SU-DHL-6 (cell line): ENCODE measurements around the gene LDAF1.

ENCODE experiments used
- H2AFZ ChIP-seq: fragments of 200-600 bp; sonication (generic); 2 replicates; pipeline ENCODE4 v1.6.1; 2014; ENCODE audit warnings: low read depth, mild to moderate bottlenecking, moderate library complexity, mixed read lengths, antibody characterized with exemption, low read length; ENCODE audit not compliant: severe bottlenecking
- H3F3A ChIP-seq: fragments of 200-600 bp; shearing (Covaris generic); 2 replicates; pipeline ENCODE4 v1.6.0; 2016; ENCODE audit warnings: antibody characterized with exemption, mild to moderate bottlenecking; ENCODE audit not compliant: insufficient read depth
- H3K27ac ChIP-seq: fragments of 200-600 bp; sonication (generic); 2 replicates; pipeline ENCODE4 v1.5.1; 2016; ENCODE audit warnings: low read depth, mild to moderate bottlenecking, low read length, moderate library complexity, mixed read lengths
- H3K27me3 ChIP-seq: fragments of 200-600 bp; sonication (generic), shearing (Covaris generic); 2 replicates; pipeline ENCODE4 v1.6.0; 2014; ENCODE audit warnings: mild to moderate bottlenecking, low read length
- H3K36me3 ChIP-seq: fragments of 200-600 bp; sonication (generic); 2 replicates; pipeline ENCODE4 v1.6.1; 2014; ENCODE audit warnings: mild to moderate bottlenecking, low read length, mixed read lengths
- H3K4me2 ChIP-seq: fragments of 300-600, 200-600 bp; shearing (Covaris generic), sonication (generic); 2 replicates; pipeline ENCODE4 v1.6.0; 2014; ENCODE audit warnings: low read length, low read depth, mild to moderate bottlenecking; ENCODE audit not compliant: poor library complexity, severe bottlenecking
- H3K4me3 ChIP-seq: fragments of 200-600 bp; sonication (generic); 2 replicates; pipeline ENCODE4 v1.5.1; 2014; ENCODE audit warnings: antibody characterized with exemption, low read length, mild to moderate bottlenecking, mixed read lengths; ENCODE audit not compliant: insufficient read depth, poor library complexity, severe bottlenecking
- H3K79me2 ChIP-seq: fragments of 200-600 bp; sonication (generic); 2 replicates; pipeline ENCODE4 v1.6.1; 2014; ENCODE audit warnings: mild to moderate bottlenecking, low read length, moderate library complexity; ENCODE audit not compliant: insufficient read depth
- H3K9ac ChIP-seq: fragments of 200-600 bp; sonication (generic); 2 replicates; pipeline ENCODE4 v1.7.0; 2014; ENCODE audit warnings: mild to moderate bottlenecking, low read length
- H3K9me2 ChIP-seq: fragments of 200-600 bp; sonication (generic); replicated peaks from 2 replicates; pipeline ENCODE4 v1.6.1; 2014; ENCODE audit warnings: low read length; ENCODE audit not compliant: insufficient read depth
- H3K9me3 ChIP-seq: fragments of 200-600 bp; sonication (generic); 2 replicates; pipeline ENCODE4 v1.6.1; 2014; ENCODE audit warnings: low read length, mixed read lengths; ENCODE audit not compliant: insufficient read depth
- H4K20me1 ChIP-seq: fragments of 200-600 bp; sonication (generic); 2 replicates; pipeline ENCODE4 v1.6.1; 2014; ENCODE audit warnings: low read depth, mild to moderate bottlenecking, antibody characterized with exemption, low read length, moderate library complexity, mixed read lengths
- EZH2phosphoT487 ChIP-seq: fragments of 200-600 bp; sonication (generic), shearing (Covaris generic); conservative IDR thresholded peaks from 2 replicates; pipeline ENCODE4 v1.6.1; 2018; ENCODE audit warnings: mild to moderate bottlenecking, antibody characterized with exemption, low read length, moderate library complexity, mixed read lengths
- TF ChIP-seq, protein P1 (sequence below): fragments of 200-600 bp; sonication (generic); IDR thresholded peaks from one replicate; pipeline ENCODE4 v1.5.1; 2017; ENCODE audit warnings: antibody characterized with exemption, mild to moderate bottlenecking, low read length, moderate library complexity; ENCODE audit not compliant: insufficient read depth, poor library complexity, severe bottlenecking

Gene LDAF1

DNA sequence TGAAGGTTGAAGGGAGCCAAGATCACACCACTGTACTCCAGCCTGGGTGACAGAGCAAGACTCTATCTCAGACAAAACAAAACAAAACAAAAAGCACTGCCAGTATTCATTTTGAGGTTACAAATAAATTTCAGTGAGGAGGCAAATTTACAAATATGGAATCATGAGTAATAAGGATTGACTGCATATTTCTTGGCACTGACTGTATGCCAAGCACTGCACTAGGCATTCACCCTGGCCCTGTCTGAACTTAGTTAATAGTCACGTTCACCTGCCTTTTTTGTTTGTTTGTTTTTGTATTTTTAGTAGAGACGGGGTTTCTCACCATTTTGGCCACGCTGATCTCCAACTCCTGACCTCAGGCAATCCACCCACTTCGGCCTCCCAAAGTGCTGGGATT is 5.1 kb downstream of the LDAF1 start:
- TF ChIP-seq EZH2phosphoT487, result no peak
- no peak overlapping the region for H3K4me3 ChIP-seq
- no peaks in the 10 kb centered on the region; the same call in 1 of the 2 replicates for H3F3A ChIP-seq
- no peaks in the 10 kb centered on the region for H3K9me2 ChIP-seq
- peaks cover 11% of the 10 kb centered on the region; the same call in 1 of the 2 replicates for H3K79me2 ChIP-seq
- no peak overlapping the region for H3K27ac ChIP-seq
- H3K9ac ChIP-seq, result no peak overlapping the region
- 0 out of 2 replicates have a peak, but pooled peaks cover 7% of the 10 kb centered on the region for H3K36me3 ChIP-seq
- no peak overlapping the region for H2AFZ ChIP-seq
- H3K4me2 ChIP-seq, result no peak overlapping the region
- no peaks in the 10 kb centered on the region for H3K9me3 ChIP-seq
- H4K20me1 ChIP-seq, result no peaks in the 10 kb centered on the region
- no peaks in the 10 kb centered on the region for H3K27me3 ChIP-seq

DNA sequence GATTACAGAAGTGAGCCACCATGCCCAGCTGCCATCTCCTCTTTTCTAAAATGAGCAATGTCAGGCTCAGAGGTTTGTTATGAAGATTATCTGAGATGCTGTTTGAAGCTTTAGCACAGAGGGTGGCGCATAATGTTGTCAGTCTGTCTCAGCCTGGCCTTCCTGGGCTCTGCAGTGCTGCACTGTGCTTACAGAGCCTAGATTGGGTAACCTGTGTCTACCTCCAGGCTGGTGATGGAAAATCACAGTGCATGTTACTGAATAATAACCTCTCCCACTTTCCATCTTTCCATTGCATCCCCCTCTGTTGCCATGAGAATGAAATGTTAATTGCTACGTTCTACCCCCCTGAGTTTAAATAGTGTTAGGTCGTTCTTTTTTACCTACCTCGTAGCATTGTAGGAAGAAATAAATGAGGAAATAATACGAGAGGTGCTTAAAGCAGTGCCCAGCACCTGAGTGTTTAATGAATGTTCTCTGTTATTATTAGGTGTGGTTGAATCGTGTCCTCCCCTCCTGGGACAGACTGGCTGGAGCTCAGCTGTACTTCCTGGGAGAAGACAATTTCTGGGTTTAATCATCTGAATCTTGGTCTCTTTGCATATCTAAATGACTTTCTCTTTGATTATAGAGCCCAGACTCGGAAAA is 6.2 kb downstream of the LDAF1 start:
- Histone ChIP-seq H3K9ac (no peak overlapping the region), H3K27me3 (no peaks in the 10 kb centered on the region), H3K9me3 (no peaks in the 10 kb centered on the region), H3K27ac (no peak overlapping the region), H2AFZ (no peak overlapping the region), H3K79me2 (peaks cover 5% of the 10 kb centered on the region; the same call in 1 of the 2 replicates), H3F3A (no peaks in the 10 kb centered on the region; the same call in 1 of the 2 replicates), H3K36me3 (0 out of 2 replicates have a peak, but pooled peaks cover 7% of the 10 kb centered on the region), H3K9me2 (no peaks in the 10 kb centered on the region), H3K4me3 (no peak overlapping the region), H4K20me1 (no peaks in the 10 kb centered on the region), H3K4me2 (no peak overlapping the region)
- TF ChIP-seq, protein P1, sequence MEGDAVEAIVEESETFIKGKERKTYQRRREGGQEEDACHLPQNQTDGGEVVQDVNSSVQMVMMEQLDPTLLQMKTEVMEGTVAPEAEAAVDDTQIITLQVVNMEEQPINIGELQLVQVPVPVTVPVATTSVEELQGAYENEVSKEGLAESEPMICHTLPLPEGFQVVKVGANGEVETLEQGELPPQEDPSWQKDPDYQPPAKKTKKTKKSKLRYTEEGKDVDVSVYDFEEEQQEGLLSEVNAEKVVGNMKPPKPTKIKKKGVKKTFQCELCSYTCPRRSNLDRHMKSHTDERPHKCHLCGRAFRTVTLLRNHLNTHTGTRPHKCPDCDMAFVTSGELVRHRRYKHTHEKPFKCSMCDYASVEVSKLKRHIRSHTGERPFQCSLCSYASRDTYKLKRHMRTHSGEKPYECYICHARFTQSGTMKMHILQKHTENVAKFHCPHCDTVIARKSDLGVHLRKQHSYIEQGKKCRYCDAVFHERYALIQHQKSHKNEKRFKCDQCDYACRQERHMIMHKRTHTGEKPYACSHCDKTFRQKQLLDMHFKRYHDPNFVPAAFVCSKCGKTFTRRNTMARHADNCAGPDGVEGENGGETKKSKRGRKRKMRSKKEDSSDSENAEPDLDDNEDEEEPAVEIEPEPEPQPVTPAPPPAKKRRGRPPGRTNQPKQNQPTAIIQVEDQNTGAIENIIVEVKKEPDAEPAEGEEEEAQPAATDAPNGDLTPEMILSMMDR, result no peak
- no peak for TF ChIP-seq EZH2phosphoT487

GRCh38 chr16:21166561-21166961 is 8.1 kb downstream of the LDAF1 start:
- Histone ChIP-seq H3K27ac (no peak overlapping the region), H4K20me1 (no peaks in the 10 kb centered on the region), H3F3A (no peaks in the 10 kb centered on the region), H3K4me2 (no peak overlapping the region), H3K9me2 (no peaks in the 10 kb centered on the region), H2AFZ (no peak overlapping the region), H3K79me2 (no peaks in the 10 kb centered on the region), H3K9me3 (no peaks in the 10 kb centered on the region), H3K27me3 (no peaks in the 10 kb centered on the region), H3K36me3 (peaks cover 12% of the 10 kb centered on the region), H3K9ac (no peak overlapping the region), H3K4me3 (no peak overlapping the region)
- TF ChIP-seq, protein P1, result no peak
- no peak for TF ChIP-seq EZH2phosphoT487

DNA sequence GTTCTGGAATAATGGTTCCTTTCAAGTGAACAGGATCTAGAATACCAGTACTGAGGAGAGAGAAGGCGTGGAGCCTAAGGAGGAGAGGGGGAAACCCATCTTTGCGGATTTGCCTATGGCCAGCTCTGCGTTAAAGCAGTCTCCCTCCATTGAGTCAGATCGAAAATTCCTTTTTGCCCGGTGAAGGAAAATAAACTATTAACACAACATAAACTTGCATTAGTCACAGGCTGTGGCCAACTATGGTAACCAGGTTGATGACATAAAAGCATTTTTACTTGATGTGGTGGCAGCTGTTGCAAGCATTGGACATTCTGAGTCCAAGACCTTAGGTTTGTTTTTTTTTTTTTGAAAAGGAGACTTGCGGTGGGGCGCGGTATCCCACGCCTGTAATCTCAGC is 8.9 kb downstream of the LDAF1 start:
- no peak overlapping the region for H3K4me3 ChIP-seq
- no peak overlapping the region for H3K27ac ChIP-seq
- H4K20me1 ChIP-seq, result no peaks in the 10 kb centered on the region
- TF ChIP-seq, protein P1, result no peak
- TF ChIP-seq EZH2phosphoT487, result no peak
- H3K4me2 ChIP-seq, result no peak overlapping the region
- no peak overlapping the region for H3K9ac ChIP-seq
- H3K9me3 ChIP-seq, result no peaks in the 10 kb centered on the region
- no peak overlapping the region for H2AFZ ChIP-seq
- H3K27me3 ChIP-seq, result no peaks in the 10 kb centered on the region
- H3K79me2 ChIP-seq, result no peaks in the 10 kb centered on the region
- H3K9me2 ChIP-seq, result no peaks in the 10 kb centered on the region
- no peaks in the 10 kb centered on the region for H3F3A ChIP-seq
- H3K36me3 ChIP-seq, result peaks cover 12% of the 10 kb centered on the region
